Ishikawa (cell line): ENCODE results near the gene MAP3K7.

Source experiments
- EP300 ChIP-seq: IDR thresholded peaks from 2 replicates; pipeline ENCODE4 v1.6.1; 2012; ENCODE audit warnings: borderline replicate concordance
- FOXM1 ChIP-seq: IDR thresholded peaks from 2 replicates; pipeline ENCODE4 v1.6.1; 2012; ENCODE audit warnings: low read depth, borderline replicate concordance
- NFIC ChIP-seq: IDR thresholded peaks from 2 replicates; pipeline ENCODE4 v1.6.1; 2012
- RAD21 ChIP-seq: IDR thresholded peaks from 2 replicates; pipeline ENCODE4 v1.6.1; 2012; ENCODE audit warnings: low read depth
- TAF1 ChIP-seq: IDR thresholded peaks from 2 replicates; pipeline ENCODE4 v1.6.1; 2012; ENCODE audit warnings: low read depth, mild to moderate bottlenecking
- ZBTB7A ChIP-seq: IDR thresholded peaks from 2 replicates; pipeline ENCODE4 v1.6.1; 2012; ENCODE audit warnings: low read depth
- TF ChIP-seq, protein P1 (sequence below): IDR thresholded peaks from 2 replicates; pipeline ENCODE4 v1.6.1; 2012
- TF ChIP-seq, protein P2 (sequence below): IDR thresholded peaks from 2 replicates; pipeline ENCODE4 v1.6.1; 2012; ENCODE audit warnings: low read depth, mild to moderate bottlenecking

DNA sequence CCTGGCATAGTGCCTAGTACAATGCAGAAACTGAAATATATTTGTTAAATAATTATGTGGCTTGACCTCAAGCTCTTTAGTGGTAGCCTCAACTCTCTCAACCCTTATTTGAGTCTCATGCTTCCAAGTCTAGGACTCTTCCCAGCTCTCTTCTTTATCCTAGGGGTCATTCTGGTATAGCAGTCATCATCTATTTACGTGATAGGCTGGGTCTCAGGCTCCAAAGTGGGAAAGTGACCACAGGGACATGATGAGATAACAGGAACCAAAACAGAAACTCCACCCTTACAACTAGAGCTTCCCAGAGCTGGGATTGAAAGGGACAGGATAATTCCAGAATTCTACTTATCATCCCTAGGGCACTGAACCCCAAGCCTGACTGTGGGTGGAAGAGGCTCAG, 17.7 kb upstream of the MAP3K7 start:
- TF ChIP-seq EP300 (no peak), FOXM1 (no peak), TAF1 (no peak), RAD21 (no peak), NFIC (no peak), ZBTB7A (no peak)
- TF ChIP-seq, protein P1, sequence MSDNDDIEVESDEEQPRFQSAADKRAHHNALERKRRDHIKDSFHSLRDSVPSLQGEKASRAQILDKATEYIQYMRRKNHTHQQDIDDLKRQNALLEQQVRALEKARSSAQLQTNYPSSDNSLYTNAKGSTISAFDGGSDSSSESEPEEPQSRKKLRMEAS = no peak
- TF ChIP-seq, protein P2, sequence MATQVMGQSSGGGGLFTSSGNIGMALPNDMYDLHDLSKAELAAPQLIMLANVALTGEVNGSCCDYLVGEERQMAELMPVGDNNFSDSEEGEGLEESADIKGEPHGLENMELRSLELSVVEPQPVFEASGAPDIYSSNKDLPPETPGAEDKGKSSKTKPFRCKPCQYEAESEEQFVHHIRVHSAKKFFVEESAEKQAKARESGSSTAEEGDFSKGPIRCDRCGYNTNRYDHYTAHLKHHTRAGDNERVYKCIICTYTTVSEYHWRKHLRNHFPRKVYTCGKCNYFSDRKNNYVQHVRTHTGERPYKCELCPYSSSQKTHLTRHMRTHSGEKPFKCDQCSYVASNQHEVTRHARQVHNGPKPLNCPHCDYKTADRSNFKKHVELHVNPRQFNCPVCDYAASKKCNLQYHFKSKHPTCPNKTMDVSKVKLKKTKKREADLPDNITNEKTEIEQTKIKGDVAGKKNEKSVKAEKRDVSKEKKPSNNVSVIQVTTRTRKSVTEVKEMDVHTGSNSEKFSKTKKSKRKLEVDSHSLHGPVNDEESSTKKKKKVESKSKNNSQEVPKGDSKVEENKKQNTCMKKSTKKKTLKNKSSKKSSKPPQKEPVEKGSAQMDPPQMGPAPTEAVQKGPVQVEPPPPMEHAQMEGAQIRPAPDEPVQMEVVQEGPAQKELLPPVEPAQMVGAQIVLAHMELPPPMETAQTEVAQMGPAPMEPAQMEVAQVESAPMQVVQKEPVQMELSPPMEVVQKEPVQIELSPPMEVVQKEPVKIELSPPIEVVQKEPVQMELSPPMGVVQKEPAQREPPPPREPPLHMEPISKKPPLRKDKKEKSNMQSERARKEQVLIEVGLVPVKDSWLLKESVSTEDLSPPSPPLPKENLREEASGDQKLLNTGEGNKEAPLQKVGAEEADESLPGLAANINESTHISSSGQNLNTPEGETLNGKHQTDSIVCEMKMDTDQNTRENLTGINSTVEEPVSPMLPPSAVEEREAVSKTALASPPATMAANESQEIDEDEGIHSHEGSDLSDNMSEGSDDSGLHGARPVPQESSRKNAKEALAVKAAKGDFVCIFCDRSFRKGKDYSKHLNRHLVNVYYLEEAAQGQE = no peak
